ENCODE data around the gene SHISAL2A.
A peak's percentile ranks its signal among the peaks of the same experiment; 100 is the strongest.
"Not testable (repeated sequence)": the region's sequence is repeated elsewhere in the genome, so short reads cannot be mapped to it uniquely, and the experiment has no call there.

Gene SHISAL2A

GRCh38 chr1:52691821-52692220, 58.9 kb downstream of the SHISAL2A start:
- no peak for DNase-seq

GRCh38 chr1:52692697-52693096, 59.7 kb downstream of the SHISAL2A start:
- no peak for DNase-seq

GRCh38 chr1:52693351-52693750, 60.4 kb downstream of the SHISAL2A start:
- not testable (repeated sequence) for DNase-seq

GRCh38 chr1:52693843-52694242, 60.9 kb downstream of the SHISAL2A start:
- DNase-seq, result no peak

- no peak for DNase-seq
Observed at GRCh38 chr1:52695627-52696026, 62.7 kb downstream of the SHISAL2A start.

- peak; percentile 92 for DNase-seq
Observed at GRCh38 chr1:52697795-52698674, 65.1 kb downstream of the SHISAL2A start, which contains the start of gene COA7. COA7 (minus strand) TSS chr1:52698347; CDS start chr1:52698326, 21 bp downstream.

GRCh38 chr1:52702886-52703787, 70.2 kb downstream of the SHISAL2A start:
- peak; percentile 94 for DNase-seq

GRCh38 chr1:52706136-52706670, 73.2 kb downstream of the SHISAL2A start:
- DNase-seq, result peak; percentile 22
